C4-2B (cell line): ENCODE measurements around the gene ZNF77.
"Not testable (repeated sequence)": the region's sequence is repeated elsewhere in the genome, so short reads cannot be mapped to it uniquely, and the experiment has no call there.

Experiments used
- H3K27ac ChIP-seq: fragments of 450-650 bp; 2 replicates; pipeline ENCODE4 v1.5.1; 2017
- CTCF ChIP-seq: fragments of 450-650 bp; conservative IDR thresholded peaks from 2 replicates; pipeline ENCODE4 v1.5.1; 2017; ENCODE audit warnings: mild to moderate bottlenecking
- ZFX ChIP-seq: fragments of 450-650 bp; IDR thresholded peaks from 2 replicates; pipeline ENCODE4 v1.6.1; 2017

The ZNF77 gene

GRCh38 chr19:2944775-2945574 is at the start of gene ZNF77:
ZNF77 (minus strand) TSS chr19:2944971; CDS start chr19:2944840, 131 bp downstream.
- H3K27ac ChIP-seq, result peak within 1 kb of the TSS; percentile 74
- TF ChIP-seq ZFX, result no peak; the same call in 1 of the 2 replicates

GRCh38 chr19:2993579-2993978 is 48.8 kb upstream of the ZNF77 start:
- H3K27ac ChIP-seq, result no peak overlapping the region
- TF ChIP-seq ZFX (no peak), CTCF (no peak)

GRCh38 chr19:2992958-2993357 is 48.2 kb upstream of the ZNF77 start:
- TF ChIP-seq CTCF (no peak), ZFX (no peak)
- no peak overlapping the region for H3K27ac ChIP-seq

- H3K27ac ChIP-seq, result not testable (repeated sequence)
These were observed 47.6 kb upstream of the ZNF77 start for GRCh38 chr19:2992333-2992732.

GRCh38 chr19:2989236-2989946 is 44.6 kb upstream of the ZNF77 start:
- no peak overlapping the region for H3K27ac ChIP-seq
- TF ChIP-seq CTCF (no peak), ZFX (no peak)

- no peak for TF ChIP-seq ZFX
- no peak for TF ChIP-seq CTCF
- H3K27ac ChIP-seq, result no peak overlapping the region
These were observed 43.8 kb upstream of the ZNF77 start for GRCh38 chr19:2988568-2988967.

- TF ChIP-seq ZFX (no peak), CTCF (no peak)
- H3K27ac ChIP-seq, result no peak overlapping the region
These were observed 43.0 kb upstream of the ZNF77 start for GRCh38 chr19:2987797-2988196.

GRCh38 chr19:2986951-2987524 is 42.3 kb upstream of the ZNF77 start:
- no peak for TF ChIP-seq ZFX
- no peak for TF ChIP-seq CTCF
- no peak overlapping the region for H3K27ac ChIP-seq
